PC-3 (cell line): Measurements from ENCODE around the gene TMEM126A. TPM values are rescaled to one million over a fixed set of nuclear protein-coding genes. Genes with fewer than 3 reads are reported as not detected.

ENCODE experiments used
- ATAC-seq: fragments of 200-7000 bp; cut with Tn5 transposase; 2 replicates; pipeline ENCODE4 v1.9.1; 2020; ENCODE audit warnings: mild to moderate bottlenecking, moderate library complexity
- BruUV-seq: library from RNA; stranded (reverse); fragments of 400-500 nt; replicated peaks from 2 replicates; lab custom pipeline; 2021; lab: Mats Ljungman, UMichigan
- CTCF ChIA-PET: fragments of 300-600 bp; sonication (Branson Sonifier 250); formaldehyde crosslinking; loops from one replicate; lab custom pipeline; 2022; ENCODE audit warnings: antibody characterized with exemption; lab: Charles Lee
- POLR2A ChIA-PET: fragments of 300-600 bp; sonication (Branson Sonifier 250); formaldehyde crosslinking; loops from one replicate; lab custom pipeline; 2022; ENCODE audit warnings: antibody characterized with exemption; ENCODE audit not compliant: unreplicated experiment; lab: Charles Lee
- DNase-seq: peaks from one replicate; pipeline ENCODE4 v3.0.0-alpha.2; 2015
- H2AFZ ChIP-seq: fragments of 300-600 bp; sonication (generic); 2 replicates; pipeline ENCODE4 v1.6.0; 2016; ENCODE audit warnings: antibody characterized with exemption, low read length
- H3F3A ChIP-seq: fragments of 300-600 bp; sonication (generic); one replicate; pipeline ENCODE4 v1.6.0; 2017; ENCODE audit warnings: antibody characterized with exemption, low read length, control low read depth, mild to moderate bottlenecking; ENCODE audit not compliant: unreplicated experiment
- H3K27ac ChIP-seq: fragments of 300-600 bp; sonication (generic); 2 replicates; pipeline ENCODE4 v1.5.1; 2016; ENCODE audit warnings: mild to moderate bottlenecking, low read length
- H3K27me3 ChIP-seq: fragments of 300-600 bp; sonication (generic); 2 replicates; pipeline ENCODE4 v1.6.1; 2016; ENCODE audit warnings: low read length, mixed read lengths
- H3K36me3 ChIP-seq: fragments of 300-600 bp; sonication (generic); 2 replicates; pipeline ENCODE4 v1.6.1; 2016; ENCODE audit warnings: low read depth, mixed run types, low read length, mixed read lengths
- H3K4me1 ChIP-seq: fragments of 300-600 bp; sonication (generic); 2 replicates; pipeline ENCODE4 v1.5.1; 2016; ENCODE audit warnings: low read length; ENCODE audit not compliant: insufficient read depth
- H3K4me2 ChIP-seq: fragments of 300-600 bp; sonication (generic); 2 replicates; pipeline ENCODE4 v1.6.0; 2016; ENCODE audit warnings: low read length
- H3K4me3 ChIP-seq: fragments of 300-600 bp; sonication (generic); 2 replicates; pipeline ENCODE4 v1.5.1; 2016; ENCODE audit warnings: mild to moderate bottlenecking, low read length, mixed read lengths
- H3K79me2 ChIP-seq: fragments of 300-600 bp; sonication (generic); 2 replicates; pipeline ENCODE4 v1.6.1; 2017; ENCODE audit warnings: low read length, mixed read lengths
- H3K9ac ChIP-seq: fragments of 300-600 bp; sonication (generic); 2 replicates; pipeline ENCODE4 v1.6.0; 2016; ENCODE audit warnings: mild to moderate bottlenecking, low read length
- H3K9me2 ChIP-seq: fragments of 300-600 bp; sonication (generic); replicated peaks from 2 replicates; pipeline ENCODE4 v1.6.1; 2016; ENCODE audit warnings: mixed run types, low read length, mixed read lengths
- H3K9me3 ChIP-seq: fragments of 300-600 bp; sonication (generic); 2 replicates; pipeline ENCODE4 v1.6.1; 2016; ENCODE audit warnings: low read length, mixed read lengths
- H4K20me1 ChIP-seq: fragments of 300-600 bp; sonication (generic); 2 replicates; pipeline ENCODE4 v1.6.1; 2016; ENCODE audit warnings: low read length, mixed read lengths
- CTCF ChIP-seq: fragments of 300-600 bp; sonication (generic); conservative IDR thresholded peaks from 2 replicates; pipeline ENCODE4 v1.5.1; 2017; ENCODE audit warnings: antibody characterized with exemption, low read depth, mild to moderate bottlenecking, low read length
- EZH2 ChIP-seq: fragments of 300-600 bp; sonication (generic); IDR thresholded peaks from one replicate; pipeline ENCODE4 v1.6.1; 2017; ENCODE audit warnings: antibody characterized with exemption, mild to moderate bottlenecking, low read length; ENCODE audit not compliant: unreplicated experiment
- EZH2phosphoT487 ChIP-seq: fragments of 300-600 bp; sonication (generic); IDR thresholded peaks from 2 replicates; pipeline ENCODE4 v1.6.1; 2018; ENCODE audit warnings: mild to moderate bottlenecking, antibody characterized with exemption, low read length, borderline replicate concordance
- intact Hi-C: fragments of 100-400 bp; cut with micrococcal nuclease; formaldehyde crosslinking; loops from 2 replicates; pipeline ENCODE4 v1.9.0; 2023
- total RNA-seq: library from RNA; depleted of rRNA; stranded (reverse); fragments of >200 nt; gene quantifications from 2 replicates; pipeline ENCODE4 v1.2.3, GENCODE V29; 2014

Gene TMEM126A
- total RNA-seq, 1 experiment from 2014 or later = 37.8 TPM

- POLR2A ChIA-PET = interaction anchor here (0.7 kb wide), 1 partner anchor 1603 kb away, joined by 11 read pairs; no protein-coding TSS in a partner anchor
These were observed 15.4 kb downstream of the TMEM126A start for GRCh38 chr11:85663080-85663752.

GRCh38 chr11:85663753-85664614 is 16.2 kb downstream of the TMEM126A start:
- peaks cover 42% of the 10 kb centered on the region for H3K36me3 ChIP-seq
- peaks cover 60% of the 10 kb centered on the region for H3K79me2 ChIP-seq
- BruUV-seq = no TSS peak
- peak; percentile 78 for DNase-seq
- TF ChIP-seq CTCF = peak; percentile 63
- TF ChIP-seq EZH2phosphoT487 = no peak
- peak overlapping the region; percentile 99 for H3K9ac ChIP-seq
- no peaks in the 10 kb centered on the region for H3K9me3 ChIP-seq
- no peaks in the 10 kb centered on the region for H3K9me2 ChIP-seq
- ChIA-PET CTCF (no interaction called here), POLR2A (interaction anchor here (0.5 to 0.8 kb wide), 3 partner anchors 16 to 410 kb away, joined by 3 to 37 read pairs (median 3); partner anchors contain the start of genes TMEM126A and TMEM126B)
- peak overlapping the region; percentile 96 for H3K4me2 ChIP-seq
- H3K4me3 ChIP-seq = peak overlapping the region; percentile 98
- H3K27ac ChIP-seq = peak overlapping the region; percentile 91
- peaks cover 32% of the 10 kb centered on the region for H3K4me1 ChIP-seq
- H2AFZ ChIP-seq = peak overlapping the region; percentile 79; the same call in 1 of the 2 replicates
- peak; percentile 55 for ATAC-seq
- H4K20me1 ChIP-seq = peaks cover 49% of the 10 kb centered on the region
- no peaks in the 10 kb centered on the region for H3K27me3 ChIP-seq
- H3F3A ChIP-seq = no peaks in the 10 kb centered on the region
- intact Hi-C loops = loop anchor here (1.0 to 10.0 kb wide), 4 partner anchors 36 to 581 kb away; partner anchors contain the start of genes EED and TMEM126B

More at GRCh38 chr11:85663080-85663752, 15.4 kb downstream of the TMEM126A start:
- Histone ChIP-seq H3K4me3 (peak overlapping the region; percentile 98), H3K9me3 (no peaks in the 10 kb centered on the region), H2AFZ (no peak overlapping the region), H3K36me3 (peaks cover 50% of the 10 kb centered on the region), H3F3A (no peaks in the 10 kb centered on the region), H3K27ac (no peak overlapping the region), H3K27me3 (no peaks in the 10 kb centered on the region), H3K9me2 (no peaks in the 10 kb centered on the region), H3K79me2 (peaks cover 68% of the 10 kb centered on the region), H3K4me1 (peaks cover 37% of the 10 kb centered on the region), H4K20me1 (peaks cover 57% of the 10 kb centered on the region), H3K4me2 (peak overlapping the region; percentile 96), H3K9ac (peak overlapping the region; percentile 99)
- BruUV-seq = TSS peak; percentile 29
- no peak for ATAC-seq
- no peak for DNase-seq
- intact Hi-C loops = loop anchor here (5.0 to 10.0 kb wide), 2 partner anchors 66 to 582 kb away; partner anchors contain the start of gene EED
- CTCF ChIA-PET = interaction anchor here (0.6 to 0.7 kb wide), 2 partner anchors 66 to 883 kb away, joined by 4 to 6 read pairs; no protein-coding TSS in a partner anchor
- no peak for TF ChIP-seq EZH2
